Measurements from ENCODE around the gene MMD2.

MMD2 gene

GRCh38 chr7:4965295-4966022 is 6.5 kb upstream of the MMD2 start:
- H3K27ac ChIP-seq (ENCODE audit: low read depth, low read length): no peak overlapping the region
- no peak overlapping the region for H3K4me2 ChIP-seq (ENCODE audit: low read depth, low read length, poor library complexity, severe bottlenecking)
- H2AFZ ChIP-seq (ENCODE audit: low read depth, low read length, severe bottlenecking): no peak overlapping the region
- no peaks in the 10 kb centered on the region for H3K9me3 ChIP-seq (ENCODE audit: insufficient read depth, low read length)
- TF ChIP-seq CTCF (IDR thresholded peaks at IDR 0.05; ENCODE audit: insufficient read depth, low read length, poor library complexity, severe bottlenecking) (no peak), EZH2phosphoT487 (conservative IDR thresholded peaks at IDR 0.05; ENCODE audit: low read length) (no peak)
- no peaks in the 10 kb centered on the region for H3K79me2 ChIP-seq (ENCODE audit: insufficient read depth, low read length)
- H3K4me3 ChIP-seq (ENCODE audit: insufficient read depth, low read length, poor library complexity, severe bottlenecking): no peak overlapping the region
- H3F3A ChIP-seq (ENCODE audit: insufficient read depth): no peaks in the 10 kb centered on the region
- no peaks in the 10 kb centered on the region; the same call in 1 of the 2 replicates for H3K27me3 ChIP-seq (ENCODE audit: low read length)
- H3K9me2 ChIP-seq (replicated peaks; ENCODE audit: insufficient read depth, low read length): no peaks in the 10 kb centered on the region
- H3K9ac ChIP-seq (ENCODE audit: low read length): no peak overlapping the region
- H3K36me3 ChIP-seq (ENCODE audit: low read length): no peaks in the 10 kb centered on the region
- no peaks in the 10 kb centered on the region for H4K20me1 ChIP-seq (ENCODE audit: low read depth, low read length)

- H3F3A ChIP-seq (ENCODE audit: insufficient read depth): no peaks in the 10 kb centered on the region
- H3K27me3 ChIP-seq (ENCODE audit: low read length): no peaks in the 10 kb centered on the region; the same call in 1 of the 2 replicates
- H4K20me1 ChIP-seq (ENCODE audit: low read depth, low read length): no peaks in the 10 kb centered on the region
- no peaks in the 10 kb centered on the region for H3K79me2 ChIP-seq (ENCODE audit: insufficient read depth, low read length)
- H3K9me3 ChIP-seq (ENCODE audit: insufficient read depth, low read length): no peaks in the 10 kb centered on the region
- H3K9me2 ChIP-seq (replicated peaks; ENCODE audit: insufficient read depth, low read length): no peaks in the 10 kb centered on the region
- no peaks in the 10 kb centered on the region for H3K36me3 ChIP-seq (ENCODE audit: low read length)
- no peak for TF ChIP-seq CTCF (IDR thresholded peaks at IDR 0.05; ENCODE audit: insufficient read depth, low read length, poor library complexity, severe bottlenecking)
- no peak for TF ChIP-seq EZH2phosphoT487 (conservative IDR thresholded peaks at IDR 0.05; ENCODE audit: low read length)
- H3K4me2 ChIP-seq (ENCODE audit: low read depth, low read length, poor library complexity, severe bottlenecking): no peak overlapping the region
- no peak overlapping the region for H3K9ac ChIP-seq (ENCODE audit: low read length)
- H2AFZ ChIP-seq (ENCODE audit: low read depth, low read length, severe bottlenecking): no peak overlapping the region
- no peak overlapping the region for H3K4me3 ChIP-seq (ENCODE audit: insufficient read depth, low read length, poor library complexity, severe bottlenecking)
- no peak overlapping the region for H3K27ac ChIP-seq (ENCODE audit: low read depth, low read length)
Observed at GRCh38 chr7:4964506-4964905, 5.5 kb upstream of the MMD2 start.

GRCh38 chr7:4962872-4963775 is 4.1 kb upstream of the MMD2 start:
- Histone ChIP-seq H3K4me2 (ENCODE audit: low read depth, low read length, poor library complexity, severe bottlenecking) (no peak overlapping the region), H3K9me2 (replicated peaks; ENCODE audit: insufficient read depth, low read length) (no peaks in the 10 kb centered on the region), H3K36me3 (ENCODE audit: low read length) (no peaks in the 10 kb centered on the region), H3K4me3 (ENCODE audit: insufficient read depth, low read length, poor library complexity, severe bottlenecking) (no peak overlapping the region), H3K9me3 (ENCODE audit: insufficient read depth, low read length) (no peaks in the 10 kb centered on the region), H3K9ac (ENCODE audit: low read length) (no peak overlapping the region), H2AFZ (ENCODE audit: low read depth, low read length, severe bottlenecking) (no peak overlapping the region), H3F3A (ENCODE audit: insufficient read depth) (no peaks in the 10 kb centered on the region), H3K27me3 (ENCODE audit: low read length) (no peaks in the 10 kb centered on the region; the same call in 1 of the 2 replicates), H4K20me1 (ENCODE audit: low read depth, low read length) (no peaks in the 10 kb centered on the region), H3K79me2 (ENCODE audit: insufficient read depth, low read length) (no peaks in the 10 kb centered on the region), H3K27ac (ENCODE audit: low read depth, low read length) (no peak overlapping the region)
- TF ChIP-seq CTCF (IDR thresholded peaks at IDR 0.05; ENCODE audit: insufficient read depth, low read length, poor library complexity, severe bottlenecking): no peak
- no peak for TF ChIP-seq EZH2phosphoT487 (conservative IDR thresholded peaks at IDR 0.05; ENCODE audit: low read length)
